Measurements from ENCODE around the gene ADAMTS9.

DNA sequence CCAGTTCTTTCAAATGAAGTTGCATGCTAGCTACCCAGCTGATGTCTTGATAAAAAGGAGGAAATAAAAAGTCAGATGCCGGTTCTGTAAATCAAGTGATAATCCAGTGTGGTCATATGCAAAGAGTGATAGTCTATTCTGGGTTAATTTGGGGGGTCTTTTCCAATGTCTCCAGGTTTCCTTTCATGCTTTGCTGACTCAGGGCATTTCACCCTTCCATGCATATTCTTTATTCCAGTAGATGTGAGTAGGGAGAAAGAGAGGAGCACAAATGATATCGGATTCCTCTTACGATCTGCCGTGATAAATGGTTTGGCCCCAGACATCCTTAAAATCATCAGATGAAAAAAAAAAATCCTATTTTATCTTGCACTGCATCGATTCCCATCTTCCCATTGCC is 60.8 kb downstream of the ADAMTS9 start:
- TF ChIP-seq, protein P1, sequence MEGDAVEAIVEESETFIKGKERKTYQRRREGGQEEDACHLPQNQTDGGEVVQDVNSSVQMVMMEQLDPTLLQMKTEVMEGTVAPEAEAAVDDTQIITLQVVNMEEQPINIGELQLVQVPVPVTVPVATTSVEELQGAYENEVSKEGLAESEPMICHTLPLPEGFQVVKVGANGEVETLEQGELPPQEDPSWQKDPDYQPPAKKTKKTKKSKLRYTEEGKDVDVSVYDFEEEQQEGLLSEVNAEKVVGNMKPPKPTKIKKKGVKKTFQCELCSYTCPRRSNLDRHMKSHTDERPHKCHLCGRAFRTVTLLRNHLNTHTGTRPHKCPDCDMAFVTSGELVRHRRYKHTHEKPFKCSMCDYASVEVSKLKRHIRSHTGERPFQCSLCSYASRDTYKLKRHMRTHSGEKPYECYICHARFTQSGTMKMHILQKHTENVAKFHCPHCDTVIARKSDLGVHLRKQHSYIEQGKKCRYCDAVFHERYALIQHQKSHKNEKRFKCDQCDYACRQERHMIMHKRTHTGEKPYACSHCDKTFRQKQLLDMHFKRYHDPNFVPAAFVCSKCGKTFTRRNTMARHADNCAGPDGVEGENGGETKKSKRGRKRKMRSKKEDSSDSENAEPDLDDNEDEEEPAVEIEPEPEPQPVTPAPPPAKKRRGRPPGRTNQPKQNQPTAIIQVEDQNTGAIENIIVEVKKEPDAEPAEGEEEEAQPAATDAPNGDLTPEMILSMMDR (conservative IDR thresholded peaks at IDR 0.05; ENCODE audit: low read length), result no peak
- TF ChIP-seq EZH2phosphoT487 (IDR thresholded peaks at IDR 0.05; ENCODE audit: borderline replicate concordance), result no peak

Data from Loucy (cell line).